Adrenal gland (tissue), 12 donors: ENCODE measurements around the gene COL18A1. TPM values are rescaled to one million over a fixed set of nuclear protein-coding genes. Genes with fewer than 3 reads are reported as not detected.

Experiments
- DNase-seq, 7 donors: peaks; one replicate each; pipeline ENCODE4 v3.0.0-alpha.2; 2019 to 2020
- H3K27ac ChIP-seq, 5 donors: fragments of 200-600 bp; sonication (generic) in 4 of 5; 1 replicate in 3 of 5; 2 replicates in 2 of 5; pipeline versions ENCODE4 v1.5.1 to v1.8.0; 2016 to 2020; ENCODE audit warnings: mild to moderate bottlenecking in 1 of 5
- H3K27me3 ChIP-seq: fragments of 200-600 bp; 2 replicates; pipeline ENCODE4 v1.8.0; 2021
- H3K36me3 ChIP-seq, 2 donors: fragments of 200-600 bp; replicated peaks in 1 of 2; 1 replicate in 1 of 2; 2 replicates in 1 of 2; pipeline versions ENCODE4 v1.5.1 to v1.8.0; 2018 to 2022
- H3K4me1 ChIP-seq, 2 donors: fragments of 200-600 bp; replicated peaks in 1 of 2; 1 replicate in 1 of 2; 2 replicates in 1 of 2; pipeline versions ENCODE4 v1.5.1 to v1.8.0; 2018 to 2021
- H3K4me3 ChIP-seq, 4 donors: fragments of 200-600 bp; sonication (generic) in 3 of 4; one replicate each; pipeline ENCODE4 v1.5.1; 2016 to 2018
- H3K9me3 ChIP-seq, 3 donors: fragments of 200-600 bp; sonication (generic) in 1 of 3; replicated peaks in 1 of 3; 1 replicate in 2 of 3; 2 replicates in 1 of 3; pipeline versions ENCODE4 v1.5.1 to v1.8.0; 2016 to 2021
- POLR2A ChIP-seq, 2 donors: fragments of 450-650 bp; IDR thresholded peaks; one replicate each; pipeline ENCODE4 v1.6.1; 2017; ENCODE audit warnings: antibody characterized with exemption in 2 of 2, mild to moderate bottlenecking in 2 of 2, moderate library complexity in 1 of 2
- WGBS, 4 donors: extraction: QIAGEN DNeasy Blood & Tissue Kit in 2 of 4; methylation state at CpG; one replicate each; pipeline versions ENCODE4 v1.1.5 to v1.1.7; 2013 to 2017; 5-methylcytosine and 5-hydroxymethylcytosine counted together
- intact Hi-C, 2 donors: fragments of 100-400 bp; cut with DNase I; formaldehyde crosslinking; loops; one replicate each; pipeline versions ENCODE4 v1.14.1 to v1.15.0; 2022 to 2023
- polyA plus RNA-seq, 3 donors: library from polyadenylated mRNA; stranded (reverse); fragments of 200-250 nt in 2 of 3; fragments of 350-450 nt in 1 of 3; fragmentation: Illumina TruSeq in 1 of 3; extraction: RNeasy Lipid Tissue Mini Kit (QIAGEN cat#74804) in 1 of 3; gene quantifications; one replicate each; pipeline ENCODE4 v1.2.3, GENCODE V29; 2013 to 2014
- total RNA-seq, 9 donors: library from RNA; depleted of rRNA in 4 of 9; stranded (reverse); fragments of >200 nt in 4 of 9; fragments of 120-200 nt in 1 of 9; fragmentation: NEBNext Ultra II Directional in 1 of 9; extraction: Animal tissue kit (Norgen Biotek cat#: 25700) in 1 of 9; gene quantifications; one replicate each; pipeline versions ENCODE4 v1.1.0 to v1.2.4, GENCODE V29; 2013 to 2023
- TF ChIP-seq, protein P1 (sequence below), 6 experiments: fragments of 450-650 bp in 4 of 6; fragments of 200-600 bp in 2 of 6; sonication (generic) in 1 of 6; IDR thresholded peaks; 1 replicate in 5 of 6; 2 replicates in 1 of 6; pipeline versions ENCODE4 v1.5.1 to v1.8.0; 2016 to 2021; ENCODE audit warnings: antibody characterized with exemption in 6 of 6, mild to moderate bottlenecking in 2 of 6, moderate library complexity in 1 of 6
- donor health status: healthy with polysubstance abuse.
- donor health status: Bipolar disorder and iron deficiency.
- donor health status: DM: yes; HTN: yes; CAD: no.
- donor health status: DM: no; HTN: no; CAD: no.
- donor health status: DM: no; HTN: no; CAD: no.
- donor health status: DM: yes; HTN: yes; CAD: no.

COL18A1 gene
- total and polyA plus RNA-seq, 12 donors, result 10.9 to 244 (median 141) TPM

DNA sequence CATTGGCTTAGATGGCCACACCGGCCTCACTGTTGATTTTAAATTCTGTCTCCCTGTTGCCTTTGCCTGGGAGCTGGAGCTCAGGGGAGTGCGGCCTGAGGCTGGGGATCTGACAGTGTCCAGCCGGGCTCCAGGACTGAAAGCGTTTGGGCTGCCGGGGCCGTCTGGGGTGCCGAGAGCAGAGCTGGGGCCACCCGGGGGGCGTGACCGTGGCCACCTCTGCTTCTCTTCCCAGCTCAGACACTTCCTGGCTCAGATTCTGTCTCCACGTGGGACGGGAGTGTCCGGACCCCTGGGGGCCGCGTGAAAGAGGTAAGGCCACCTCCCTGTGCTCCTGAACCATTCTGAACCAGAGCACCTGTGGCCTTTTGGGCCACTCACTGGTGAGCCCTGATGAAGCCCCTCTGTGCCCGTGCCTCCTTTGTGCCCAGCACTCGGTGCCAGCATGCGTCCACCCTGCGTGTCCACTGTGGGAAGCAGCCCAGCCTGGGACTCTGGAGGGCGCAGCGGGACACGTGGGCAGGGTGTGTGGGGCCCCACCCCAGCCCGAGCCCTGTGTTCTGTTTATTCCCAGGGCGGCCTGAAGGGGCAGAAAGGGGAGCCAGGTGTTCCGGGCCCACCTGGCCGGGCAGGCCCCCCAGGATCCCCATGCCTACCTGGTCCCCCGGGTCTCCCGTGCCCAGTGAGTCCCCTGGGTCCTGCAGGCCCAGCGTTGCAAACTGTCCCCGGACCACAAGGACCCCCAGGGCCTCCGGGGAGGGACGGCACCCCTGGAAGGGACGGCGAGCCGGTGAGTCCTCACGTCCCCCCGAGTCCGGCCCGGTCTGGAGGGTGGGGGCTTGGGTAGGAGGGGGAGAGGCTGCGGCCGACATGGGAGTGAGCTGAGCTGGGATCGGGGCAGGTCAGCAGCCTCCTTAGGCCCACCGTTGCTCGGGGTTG lies 72.5 kb downstream of the COL18A1 start:
- no peak for TF ChIP-seq POLR2A (IDR thresholded peaks at IDR 0.05)
- Histone ChIP-seq H3K36me3 (peaks cover 0 to 54% of the 10 kb centered on the region in 2 donors), H3K4me3 (peak overlapping the region in 1 of 4 donors; percentile 13), H3K27me3 (no peaks in the 10 kb centered on the region), H3K4me1 (peaks cover 0 to 13% of the 10 kb centered on the region in 2 donors), H3K9me3 (no peaks in the 10 kb centered on the region), H3K27ac (peak overlapping the region in 2 of 5 donors; percentile 68 to 78)
- no peak for DNase-seq
- WGBS, 4 donors, result 74 to 88% (median 76%) methylated on average over 22 to 44 of the region's 44 CpGs
- intact Hi-C loops, result loop anchor here in 1 of 2 donors (10.0 kb wide), 2 partner anchors 117 to 347 kb away; no protein-coding TSS in a partner anchor

DNA sequence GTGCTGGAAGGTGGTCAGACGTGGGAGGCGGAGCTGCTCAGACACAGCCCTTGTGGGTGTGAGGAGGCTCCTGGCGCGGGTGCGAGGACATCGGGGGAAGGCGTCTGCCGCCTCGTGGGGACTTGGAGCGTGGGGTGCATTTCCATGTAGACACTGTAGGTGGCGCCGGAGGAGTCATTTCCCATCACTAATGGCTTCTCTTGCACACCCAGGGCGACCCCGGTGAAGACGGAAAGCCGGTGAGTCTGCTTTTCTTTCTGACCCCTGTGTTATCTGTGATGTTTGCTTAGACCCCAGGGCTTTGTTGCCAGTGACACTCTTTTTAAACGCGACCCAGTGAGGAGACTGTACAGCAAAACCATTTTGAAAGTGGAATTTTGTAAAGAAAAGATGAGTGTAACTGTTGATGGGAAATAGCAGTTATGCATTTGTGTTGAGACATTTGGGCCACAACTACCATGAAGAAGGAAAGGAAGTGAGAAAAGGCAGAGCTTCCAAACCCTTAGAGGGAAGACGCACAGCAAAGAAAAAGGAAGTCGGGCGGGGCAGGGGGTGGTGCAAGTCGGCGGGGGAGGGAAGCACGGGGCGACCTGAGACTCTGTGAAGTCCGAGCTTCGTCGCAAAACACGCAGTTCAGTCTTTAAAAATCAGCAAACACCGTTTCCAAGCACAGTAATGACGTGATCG lies 73.3 kb downstream of the COL18A1 start:
- peaks cover 0 to 62% of the 10 kb centered on the region in 2 donors for H3K36me3 ChIP-seq
- TF ChIP-seq POLR2A (IDR thresholded peaks at IDR 0.05), result no peak
- TF ChIP-seq, protein P1, sequence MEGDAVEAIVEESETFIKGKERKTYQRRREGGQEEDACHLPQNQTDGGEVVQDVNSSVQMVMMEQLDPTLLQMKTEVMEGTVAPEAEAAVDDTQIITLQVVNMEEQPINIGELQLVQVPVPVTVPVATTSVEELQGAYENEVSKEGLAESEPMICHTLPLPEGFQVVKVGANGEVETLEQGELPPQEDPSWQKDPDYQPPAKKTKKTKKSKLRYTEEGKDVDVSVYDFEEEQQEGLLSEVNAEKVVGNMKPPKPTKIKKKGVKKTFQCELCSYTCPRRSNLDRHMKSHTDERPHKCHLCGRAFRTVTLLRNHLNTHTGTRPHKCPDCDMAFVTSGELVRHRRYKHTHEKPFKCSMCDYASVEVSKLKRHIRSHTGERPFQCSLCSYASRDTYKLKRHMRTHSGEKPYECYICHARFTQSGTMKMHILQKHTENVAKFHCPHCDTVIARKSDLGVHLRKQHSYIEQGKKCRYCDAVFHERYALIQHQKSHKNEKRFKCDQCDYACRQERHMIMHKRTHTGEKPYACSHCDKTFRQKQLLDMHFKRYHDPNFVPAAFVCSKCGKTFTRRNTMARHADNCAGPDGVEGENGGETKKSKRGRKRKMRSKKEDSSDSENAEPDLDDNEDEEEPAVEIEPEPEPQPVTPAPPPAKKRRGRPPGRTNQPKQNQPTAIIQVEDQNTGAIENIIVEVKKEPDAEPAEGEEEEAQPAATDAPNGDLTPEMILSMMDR (IDR thresholded peaks at IDR 0.05), result peak; percentile 66 to 85 (median 83)
- H3K4me3 ChIP-seq, result peak overlapping the region in 1 of 4 donors; percentile 13
- peak overlapping the region in 2 of 5 donors; percentile 68 to 78 for H3K27ac ChIP-seq
- H3K9me3 ChIP-seq, result no peaks in the 10 kb centered on the region
- DNase-seq, result peak; percentile 51 to 88 (median 68)
- no peaks in the 10 kb centered on the region for H3K27me3 ChIP-seq
- intact Hi-C loops, result loop anchor here in 1 of 2 donors (10.0 kb wide), 2 partner anchors 117 to 347 kb away; no protein-coding TSS in a partner anchor
- 37 to 61% (median 38%) methylated on average over 20 to 32 of the region's 32 CpGs for WGBS, 4 donors
- peaks cover 0 to 7% of the 10 kb centered on the region in 2 donors for H3K4me1 ChIP-seq

DNA sequence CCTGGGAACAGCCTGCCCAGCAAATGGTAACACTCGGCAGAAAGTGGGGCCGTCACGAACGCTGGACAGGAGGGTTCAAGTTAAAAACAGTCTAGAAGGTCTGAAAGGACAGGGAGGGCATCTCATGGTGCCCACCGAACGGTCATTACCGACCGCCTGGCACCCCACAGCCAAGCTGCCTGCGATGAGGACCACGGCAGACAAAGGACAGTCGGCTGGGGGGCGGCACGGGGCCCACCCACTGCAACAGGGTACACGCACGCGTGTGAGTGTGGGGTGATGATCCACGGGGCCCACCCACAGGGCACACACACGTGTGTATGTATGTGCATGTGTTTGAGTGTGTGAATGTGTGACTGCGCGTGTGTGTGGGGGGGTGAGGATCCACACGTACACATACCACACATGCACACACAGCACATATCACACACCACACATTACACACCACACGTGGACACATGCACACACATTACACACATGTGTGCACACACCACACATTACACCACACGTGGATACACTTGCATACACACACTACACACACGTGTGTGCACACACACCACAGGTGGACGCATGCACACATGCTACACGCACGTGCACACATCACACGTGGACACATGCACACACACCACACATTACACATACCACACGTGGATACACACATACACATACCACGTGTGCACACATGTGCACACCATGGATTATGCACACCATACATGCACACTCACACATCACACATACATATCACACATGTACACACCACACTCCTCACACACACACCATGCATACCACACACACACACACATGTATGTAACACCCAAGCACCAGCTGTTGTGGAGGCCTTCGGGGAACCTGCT lies 74.1 kb downstream of the COL18A1 start:
- peak overlapping the region in 2 of 5 donors; percentile 5 to 78 for H3K27ac ChIP-seq
- H3K27me3 ChIP-seq, result no peaks in the 10 kb centered on the region
- DNase-seq, result no peak
- H3K36me3 ChIP-seq, result peaks cover 0 to 66% of the 10 kb centered on the region in 2 donors
- intact Hi-C loops, result loop anchor here in 1 of 2 donors (10.0 kb wide), 2 partner anchors 116 to 346 kb away; no protein-coding TSS in a partner anchor
- no peak overlapping the region for H3K4me3 ChIP-seq
- 85 to 93% (median 89%) methylated on average over 29 to 31 of the region's 31 CpGs for WGBS, 4 donors
- TF ChIP-seq POLR2A (IDR thresholded peaks at IDR 0.05), result no peak
- TF ChIP-seq, protein P1 (IDR thresholded peaks at IDR 0.05), result no peak
- H3K9me3 ChIP-seq, result no peaks in the 10 kb centered on the region
- peaks cover 0 to 7% of the 10 kb centered on the region in 2 donors for H3K4me1 ChIP-seq
